ENCODE results near the gene SDF4. TPM values are rescaled to one million over a fixed set of nuclear protein-coding genes. Genes with fewer than 3 reads are reported as not detected.
A peak's percentile ranks its signal among the peaks of the same experiment; 100 is the strongest.

The SDF4 gene
- total RNA-seq, 1 experiment from 2014 or later, result 254 TPM

- POLR2A ChIA-PET (ENCODE audit: unreplicated experiment), result interaction anchor here (0.5 to 0.6 kb wide), 4 partner anchors 29 to 271 kb away, joined by 3 to 6 read pairs (median 4); partner anchors contain the start of gene PLEKHN1
- Histone ChIP-seq H3F3A (ENCODE audit: low read length, unreplicated experiment) (no peaks in the 10 kb centered on the region), H3K9me2 (replicated peaks; ENCODE audit: low read length) (no peaks in the 10 kb centered on the region), H3K4me1 (ENCODE audit: insufficient read depth, low read length) (peaks cover 62% of the 10 kb centered on the region), H3K27ac (ENCODE audit: low read length) (peak overlapping the region; percentile 91), H3K4me3 (ENCODE audit: low read length) (peak overlapping the region; percentile 39), H3K9ac (ENCODE audit: low read length) (peak overlapping the region; percentile 71), H3K27me3 (ENCODE audit: low read length) (no peaks in the 10 kb centered on the region), H3K79me2 (ENCODE audit: low read length) (peaks cover 34% of the 10 kb centered on the region), H4K20me1 (ENCODE audit: low read length) (no peaks in the 10 kb centered on the region), H3K4me2 (ENCODE audit: low read length) (peak overlapping the region; percentile 76), H3K9me3 (ENCODE audit: low read length) (no peaks in the 10 kb centered on the region), H3K36me3 (ENCODE audit: low read depth, low read length) (no peaks in the 10 kb centered on the region), H2AFZ (ENCODE audit: low read length) (peak overlapping the region; percentile 24; the same call in 1 of the 2 replicates)
- no TSS peak for BruUV-seq (replicated peaks)
- DNase-seq (peak; percentile 78), ATAC-seq (peak; percentile 56)
- intact Hi-C loops (cut with micrococcal nuclease), result loop anchor here (5.0 kb wide), 1 partner anchor 55 kb away; no protein-coding TSS in a partner anchor
- CTCF ChIA-PET, result interaction anchor here (0.6 to 0.9 kb wide), 2 partner anchors 56 to 114 kb away, joined by 3 to 4 read pairs; no protein-coding TSS in a partner anchor
- TF ChIP-seq, protein P1, sequence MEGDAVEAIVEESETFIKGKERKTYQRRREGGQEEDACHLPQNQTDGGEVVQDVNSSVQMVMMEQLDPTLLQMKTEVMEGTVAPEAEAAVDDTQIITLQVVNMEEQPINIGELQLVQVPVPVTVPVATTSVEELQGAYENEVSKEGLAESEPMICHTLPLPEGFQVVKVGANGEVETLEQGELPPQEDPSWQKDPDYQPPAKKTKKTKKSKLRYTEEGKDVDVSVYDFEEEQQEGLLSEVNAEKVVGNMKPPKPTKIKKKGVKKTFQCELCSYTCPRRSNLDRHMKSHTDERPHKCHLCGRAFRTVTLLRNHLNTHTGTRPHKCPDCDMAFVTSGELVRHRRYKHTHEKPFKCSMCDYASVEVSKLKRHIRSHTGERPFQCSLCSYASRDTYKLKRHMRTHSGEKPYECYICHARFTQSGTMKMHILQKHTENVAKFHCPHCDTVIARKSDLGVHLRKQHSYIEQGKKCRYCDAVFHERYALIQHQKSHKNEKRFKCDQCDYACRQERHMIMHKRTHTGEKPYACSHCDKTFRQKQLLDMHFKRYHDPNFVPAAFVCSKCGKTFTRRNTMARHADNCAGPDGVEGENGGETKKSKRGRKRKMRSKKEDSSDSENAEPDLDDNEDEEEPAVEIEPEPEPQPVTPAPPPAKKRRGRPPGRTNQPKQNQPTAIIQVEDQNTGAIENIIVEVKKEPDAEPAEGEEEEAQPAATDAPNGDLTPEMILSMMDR (conservative IDR thresholded peaks at IDR 0.05; ENCODE audit: low read depth, low read length), result no peak
- TF ChIP-seq EZH2 (IDR thresholded peaks at IDR 0.05; ENCODE audit: low read length, unreplicated experiment), result no peak
- TF ChIP-seq EZH2phosphoT487 (IDR thresholded peaks at IDR 0.05; ENCODE audit: borderline replicate concordance, low read length), result no peak
These were observed 5.4 kb upstream of the SDF4 start for GRCh38 chr1:1236945-1237873.

DNA sequence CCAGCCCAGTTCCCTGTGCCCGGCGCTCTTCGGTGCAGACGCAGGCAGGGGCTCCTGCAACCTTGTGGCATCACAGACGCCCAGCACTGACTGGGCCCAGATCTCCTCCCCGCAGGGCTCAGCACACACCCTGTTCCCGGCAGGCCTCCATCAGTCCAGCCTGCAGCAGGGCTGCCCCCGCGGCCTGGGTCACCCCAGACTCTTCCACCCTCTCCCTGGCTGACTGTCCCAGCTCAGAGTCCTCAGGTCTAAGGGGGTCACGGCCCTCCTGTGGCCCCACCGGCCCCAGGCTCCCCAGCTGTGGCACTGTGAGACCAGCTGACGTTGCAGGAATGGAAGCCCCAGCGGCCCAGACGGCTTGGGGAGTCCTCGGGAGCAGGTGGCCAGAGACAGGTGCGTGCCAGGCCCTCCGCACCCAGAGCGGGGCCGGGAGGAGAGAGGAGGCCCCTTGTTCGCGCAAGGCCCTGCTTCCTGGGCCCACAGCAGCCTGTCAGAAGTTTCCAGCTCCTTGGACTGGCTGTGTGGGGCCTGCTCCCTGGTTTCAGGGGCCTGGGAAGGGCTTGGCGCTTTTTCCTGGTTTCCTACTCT lies 4.5 kb upstream of the SDF4 start:
- Histone ChIP-seq H4K20me1 (ENCODE audit: low read length) (no peaks in the 10 kb centered on the region), H3K9me3 (ENCODE audit: low read length) (no peaks in the 10 kb centered on the region), H3K9ac (ENCODE audit: low read length) (0 out of 2 replicates have a peak overlapping the region, but pooled peaks have one; percentile 71), H3K4me3 (ENCODE audit: low read length) (no peak overlapping the region), H3K27ac (ENCODE audit: low read length) (peak overlapping the region; percentile 91), H3F3A (ENCODE audit: low read length, unreplicated experiment) (no peaks in the 10 kb centered on the region), H3K9me2 (replicated peaks; ENCODE audit: low read length) (no peaks in the 10 kb centered on the region), H3K4me2 (ENCODE audit: low read length) (peak overlapping the region; percentile 76; the same call in 1 of the 2 replicates), H3K27me3 (ENCODE audit: low read length) (no peaks in the 10 kb centered on the region), H3K4me1 (ENCODE audit: insufficient read depth, low read length) (peaks cover 62% of the 10 kb centered on the region), H3K79me2 (ENCODE audit: low read length) (peaks cover 39% of the 10 kb centered on the region), H3K36me3 (ENCODE audit: low read depth, low read length) (no peaks in the 10 kb centered on the region), H2AFZ (ENCODE audit: low read length) (no peak overlapping the region)
- no peak for ATAC-seq
- intact Hi-C loops (cut with micrococcal nuclease), result loop anchor here (5.0 kb wide), 1 partner anchor 56 kb away; no protein-coding TSS in a partner anchor
- BruUV-seq (replicated peaks), result no TSS peak
- ChIA-PET POLR2A (ENCODE audit: unreplicated experiment) (no interaction called here), CTCF (no interaction called here)
- no peak for DNase-seq
- TF ChIP-seq, protein P1 (conservative IDR thresholded peaks at IDR 0.05; ENCODE audit: low read depth, low read length), result no peak
- TF ChIP-seq EZH2phosphoT487 (IDR thresholded peaks at IDR 0.05; ENCODE audit: borderline replicate concordance, low read length) (no peak), EZH2 (IDR thresholded peaks at IDR 0.05; ENCODE audit: low read length, unreplicated experiment) (no peak)

Data from PC-3 (cell line).